Activated CD8-positive, alpha-beta memory T cell treated with anti-CD3 and anti-CD28 coated beads for 1 hour (primary cell): ENCODE measurements around the gene RBM48.
"Not testable (repeated sequence)": the region's sequence is repeated elsewhere in the genome, so short reads cannot be mapped to it uniquely, and the experiment has no call there.

Experiments used
- DNase-seq, 2 donors: peaks; one replicate each; pipeline ENCODE4 v3.0.0-alpha.2; 2020; ENCODE audit warnings: low read depth in 1 of 2; ENCODE audit errors: extremely low read depth in 1 of 2

Gene RBM48

GRCh38 chr7:92543542-92543941, 14.9 kb downstream of the RBM48 start:
- DNase-seq, result not testable (repeated sequence)

DNA sequence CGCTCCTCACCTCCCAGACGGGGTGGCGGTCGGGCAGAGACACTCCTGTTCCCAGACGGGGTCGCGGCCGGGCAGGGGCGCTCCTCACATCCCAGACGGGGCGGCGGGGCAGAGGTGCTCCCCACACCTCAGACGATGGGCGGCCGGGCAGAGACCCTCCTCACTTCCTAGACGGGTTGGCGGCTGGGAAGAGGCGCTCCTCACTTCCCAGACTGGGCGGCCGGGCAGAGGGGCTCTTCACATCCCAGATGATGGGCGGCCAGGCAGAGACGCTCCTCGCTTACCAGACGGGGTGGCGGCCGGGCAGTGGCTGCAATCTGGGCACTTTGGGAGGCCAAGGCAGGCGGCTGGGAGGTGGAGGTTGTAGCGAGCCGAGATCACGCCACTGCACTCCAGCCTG, 16.5 kb downstream of the RBM48 start:
- DNase-seq, result not testable (repeated sequence)

DNA sequence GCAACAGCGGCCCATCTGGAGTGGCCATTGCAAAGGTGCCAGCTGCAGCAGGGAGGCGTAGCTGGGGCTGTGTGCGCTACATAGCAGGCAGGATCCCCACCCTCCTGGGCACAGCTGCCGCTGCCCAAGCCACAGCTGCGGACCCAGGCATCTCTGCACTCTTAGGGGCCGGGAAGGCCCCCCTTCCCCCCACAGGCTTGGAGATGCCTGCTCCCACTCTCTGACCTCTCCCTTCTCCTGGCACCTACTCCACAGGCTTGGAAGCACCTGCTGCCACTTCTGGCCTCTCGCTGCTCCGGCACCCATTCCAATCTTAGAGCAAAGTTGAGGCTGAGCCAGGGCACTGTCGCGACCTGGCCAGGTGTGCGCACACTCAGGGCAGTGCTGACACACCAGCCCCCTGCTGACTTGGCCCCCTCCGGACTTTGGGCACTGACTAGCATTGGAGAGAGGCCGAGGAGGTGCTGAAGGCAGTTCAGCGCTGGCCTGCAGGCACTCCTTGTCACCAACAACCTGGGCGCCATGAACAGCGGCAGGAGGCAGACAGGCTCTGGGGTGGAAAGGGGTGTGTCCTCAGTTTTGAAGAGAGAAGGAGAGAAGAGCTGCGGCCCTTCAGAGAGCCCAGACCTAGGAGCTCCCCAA, 18.4 kb downstream of the RBM48 start:
- DNase-seq, result no peak

- no peak for DNase-seq
Observed at GRCh38 chr7:92547579-92547978, 19.0 kb downstream of the RBM48 start.

- no peak for DNase-seq
Observed at GRCh38 chr7:92550194-92550593, 21.6 kb downstream of the RBM48 start.

DNA sequence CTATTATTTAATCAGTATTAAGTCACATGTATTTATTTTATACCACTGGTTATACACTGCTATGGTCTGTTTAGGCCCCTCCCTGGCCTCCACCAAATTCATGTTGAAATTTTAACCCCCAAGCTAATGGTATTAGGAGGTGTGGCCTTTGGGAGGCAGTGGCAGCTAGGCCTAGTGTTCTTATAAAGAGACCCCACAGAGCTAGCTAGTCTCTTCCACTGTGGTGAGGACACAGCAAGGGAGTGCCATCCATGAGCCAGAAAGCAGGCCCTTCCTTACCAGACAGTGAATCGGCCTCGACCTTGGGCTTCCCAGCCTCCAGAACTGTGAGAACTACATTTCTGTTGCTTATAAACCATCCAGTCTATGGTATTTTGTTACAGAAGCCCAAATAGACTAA, 28.7 kb downstream of the RBM48 start:
- no peak for DNase-seq

- DNase-seq, result no peak
Observed at GRCh38 chr7:92557808-92558362, 29.3 kb downstream of the RBM48 start.

GRCh38 chr7:92560602-92561001, 32.0 kb downstream of the RBM48 start:
- DNase-seq, result no peak

GRCh38 chr7:92563345-92563744, 34.8 kb downstream of the RBM48 start:
- no peak for DNase-seq

DNA sequence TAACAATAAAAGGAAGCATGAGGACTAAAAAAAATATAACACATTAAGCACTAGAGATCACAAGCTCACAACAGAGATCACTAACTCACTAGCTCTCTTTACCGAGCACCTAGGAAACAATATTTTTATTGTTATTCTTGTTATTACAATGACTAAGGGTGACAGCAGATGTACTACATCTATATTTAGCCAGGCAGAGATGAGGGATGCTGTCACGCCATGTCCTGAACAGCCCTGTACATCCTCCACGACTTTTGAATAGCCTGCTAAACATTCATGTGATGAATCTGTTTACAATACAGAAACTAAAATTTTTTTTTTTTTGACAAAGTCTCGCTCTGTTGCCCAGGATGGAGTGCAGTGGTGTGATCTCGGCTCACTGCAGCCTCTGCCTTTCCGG, 38.9 kb downstream of the RBM48 start:
- no peak for DNase-seq

DNA sequence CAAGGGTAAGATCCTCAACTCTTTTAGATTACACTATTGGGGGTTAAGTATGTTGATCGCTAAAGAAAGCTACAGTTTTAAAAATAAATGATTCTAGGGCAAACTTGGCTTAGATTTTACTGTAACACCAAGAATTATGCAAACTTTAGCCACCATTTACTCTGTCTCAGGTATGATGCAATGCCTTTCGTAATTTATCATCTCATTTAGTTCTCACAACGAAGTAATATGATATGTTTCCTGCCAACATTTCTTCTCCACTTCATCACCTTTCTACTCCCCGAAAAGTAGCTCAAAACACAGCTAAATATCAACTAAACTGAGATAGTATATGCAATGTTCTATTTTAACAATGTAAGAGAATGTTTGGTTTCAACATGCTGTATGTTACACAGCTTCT, 40.5 kb downstream of the RBM48 start:
- no peak for DNase-seq

GRCh38 chr7:92576296-92576695, 47.7 kb downstream of the RBM48 start:
- DNase-seq, result no peak

GRCh38 chr7:92582948-92583347, 54.4 kb downstream of the RBM48 start:
- no peak for DNase-seq

DNA sequence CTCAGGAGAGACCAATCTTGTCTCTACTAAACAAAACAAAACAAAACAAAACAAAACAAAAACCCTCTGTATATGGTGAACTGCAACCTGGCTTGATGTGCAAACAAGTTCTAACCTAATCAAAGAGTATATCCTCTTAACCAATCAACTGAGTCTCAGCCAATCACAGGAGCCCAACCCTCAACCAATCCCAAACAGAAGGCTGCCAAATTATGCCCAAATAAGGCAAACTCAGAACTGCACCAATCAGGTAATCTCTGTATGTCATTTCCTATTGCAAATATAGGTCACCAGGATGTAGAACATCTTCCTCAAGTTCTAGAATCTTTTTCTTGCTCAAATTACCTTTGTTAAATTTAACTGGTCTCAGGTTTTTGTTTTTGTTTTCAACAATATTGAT, 56.4 kb downstream of the RBM48 start:
- no peak for DNase-seq

DNA sequence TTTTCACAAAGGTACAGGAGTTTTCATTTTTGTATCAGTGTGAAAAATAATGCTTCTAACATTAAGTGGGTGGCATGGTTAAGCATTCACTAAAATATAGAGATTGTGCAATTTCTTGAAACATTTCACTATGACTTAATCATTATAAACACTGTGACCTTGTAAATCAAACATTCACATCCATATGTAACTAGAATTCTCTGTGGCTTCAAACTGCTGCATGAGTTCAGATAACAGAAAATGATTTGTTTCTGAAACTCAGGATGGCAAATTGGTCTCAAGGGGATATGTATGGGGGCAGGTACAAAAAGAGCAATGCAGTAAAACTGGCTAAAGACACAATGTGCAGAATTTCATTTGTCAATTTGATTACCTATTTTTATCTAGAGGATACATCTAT, 57.8 kb downstream of the RBM48 start:
- no peak for DNase-seq

GRCh38 chr7:92586841-92587240, 58.2 kb downstream of the RBM48 start:
- no peak for DNase-seq
